DND-41 (cell line): Measurements from ENCODE around the gene INTS7.
"Not testable (repeated sequence)": the region's sequence is repeated elsewhere in the genome, so short reads cannot be mapped to it uniquely, and the experiment has no call there.

ENCODE experiments used
- ATAC-seq: fragments of 200-7000 bp; cut with Tn5 transposase; 3 replicates; pipeline ENCODE4 v1.9.1; 2021; ENCODE audit warnings: low read depth; ENCODE audit not compliant: insufficient read depth
- DNase-seq: peaks from one replicate; pipeline ENCODE4 v3.0.0-alpha.2; 2020
- H2AFZ ChIP-seq: 2 replicates; pipeline ENCODE4 v1.6.0; 2012; ENCODE audit warnings: low read depth, low read length
- H3K27ac ChIP-seq: 2 replicates; pipeline ENCODE4 v1.5.1; 2012; ENCODE audit warnings: low read length, inconsistent platforms
- H3K27me3 ChIP-seq: fragments of 200-600 bp; sonication (generic); 2 replicates; pipeline ENCODE4 v1.6.0; 2012; ENCODE audit warnings: low read length, mild to moderate bottlenecking, inconsistent platforms; ENCODE audit not compliant: insufficient read depth, poor library complexity
- H3K36me3 ChIP-seq: 2 replicates; pipeline ENCODE4 v1.5.1; 2012; ENCODE audit warnings: low read length, inconsistent platforms; ENCODE audit not compliant: insufficient read depth
- H3K4me1 ChIP-seq: 2 replicates; pipeline ENCODE4 v1.5.1; 2012; ENCODE audit warnings: mild to moderate bottlenecking, low read length; ENCODE audit not compliant: insufficient read depth
- H3K4me2 ChIP-seq: 2 replicates; pipeline ENCODE4 v1.6.0; 2012; ENCODE audit warnings: mild to moderate bottlenecking, moderate library complexity, low read length, inconsistent platforms; ENCODE audit not compliant: insufficient read depth
- H3K4me3 ChIP-seq, 2 experiments: fragments of 200-600 bp in 1 of 2; shearing (Covaris generic) in 1 of 2; 2 replicates each; pipeline ENCODE4 v1.5.1; 2012 to 2016; ENCODE audit warnings: inconsistent platforms in 2 of 2, low read length in 2 of 2, mild to moderate bottlenecking in 2 of 2, low read depth in 1 of 2, moderate library complexity in 1 of 2
- H3K79me2 ChIP-seq: 2 replicates; pipeline ENCODE4 v1.6.0; 2012; ENCODE audit warnings: low read length, inconsistent platforms; ENCODE audit not compliant: insufficient read depth
- H3K9ac ChIP-seq: 2 replicates; pipeline ENCODE4 v1.6.0; 2012; ENCODE audit warnings: low read depth, mild to moderate bottlenecking, inconsistent platforms, low read length, moderate library complexity
- H3K9me3 ChIP-seq: 2 replicates; pipeline ENCODE4 v1.5.1; 2012; ENCODE audit warnings: low read length, moderate library complexity, mild to moderate bottlenecking, inconsistent platforms; ENCODE audit not compliant: insufficient read depth, severe bottlenecking
- H4K20me1 ChIP-seq: 2 replicates; pipeline ENCODE4 v1.6.0; 2012; ENCODE audit warnings: low read length; ENCODE audit not compliant: insufficient read depth
- CTCF ChIP-seq: IDR thresholded peaks from 2 replicates; pipeline ENCODE4 v1.5.1; 2012; ENCODE audit warnings: borderline replicate concordance, low read length, moderate library complexity, mild to moderate bottlenecking; ENCODE audit not compliant: poor library complexity, severe bottlenecking; ENCODE audit errors: extremely low read depth
- EZH2 ChIP-seq: IDR thresholded peaks from 3 replicates; pipeline ENCODE4 v1.6.1; 2012; ENCODE audit warnings: borderline replicate concordance, low read depth, mild to moderate bottlenecking, moderate library complexity, low read length, inconsistent platforms; ENCODE audit not compliant: severe bottlenecking

The INTS7 gene

GRCh38 chr1:211959680-211960079 lies 75.7 kb downstream of the INTS7 start:
- no peak overlapping the region for H2AFZ ChIP-seq

DNA sequence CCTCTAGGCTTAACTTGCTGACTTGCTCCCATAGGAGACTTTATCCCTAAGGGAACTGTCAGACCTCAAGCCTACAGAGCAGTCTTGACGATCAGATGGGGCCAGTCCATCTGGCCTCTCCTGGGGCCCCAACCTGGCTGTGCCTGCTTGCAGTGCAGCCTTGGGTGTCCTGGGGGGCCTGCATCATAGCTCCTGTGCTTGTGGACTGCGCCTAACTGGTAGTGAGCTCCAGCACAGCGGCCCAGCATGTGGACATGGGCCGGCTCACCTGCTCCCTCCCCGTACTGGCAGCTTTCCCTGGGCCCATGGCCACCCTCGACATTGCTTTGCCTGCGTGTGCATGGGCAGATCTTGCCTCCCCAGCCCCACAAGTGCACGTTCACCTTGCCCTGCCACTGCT lies 76.1 kb downstream of the INTS7 start:
- H3K9me3 ChIP-seq: peaks cover 4% of the 10 kb centered on the region
- no peak for ATAC-seq
- no peak overlapping the region for H3K27ac ChIP-seq
- no peak overlapping the region for H2AFZ ChIP-seq
- no peak for DNase-seq
- no peaks in the 10 kb centered on the region for H3K4me1 ChIP-seq
- TF ChIP-seq EZH2 (no peak), CTCF (no peak)
- H3K9ac ChIP-seq: no peak overlapping the region
- H3K4me2 ChIP-seq: no peak overlapping the region
- H3K4me3 ChIP-seq: no peak overlapping the region
- H3K36me3 ChIP-seq: peaks cover 60% of the 10 kb centered on the region
- H4K20me1 ChIP-seq: no peaks in the 10 kb centered on the region
- H3K79me2 ChIP-seq: no peaks in the 10 kb centered on the region
- no peaks in the 10 kb centered on the region for H3K27me3 ChIP-seq

More at GRCh38 chr1:211959680-211960079, 75.7 kb downstream of the INTS7 start:
- Histone ChIP-seq H3K4me1 (no peaks in the 10 kb centered on the region), H3K27me3 (no peaks in the 10 kb centered on the region), H3K4me2 (no peak overlapping the region), H3K27ac (no peak overlapping the region), H3K9me3 (peaks cover 4% of the 10 kb centered on the region), H3K79me2 (no peaks in the 10 kb centered on the region), H3K36me3 (peaks cover 64% of the 10 kb centered on the region), H3K9ac (no peak overlapping the region), H3K4me3 (no peak overlapping the region), H4K20me1 (no peaks in the 10 kb centered on the region)
- ATAC-seq: no peak
- no peak for DNase-seq
- TF ChIP-seq EZH2 (no peak), CTCF (no peak)

DNA sequence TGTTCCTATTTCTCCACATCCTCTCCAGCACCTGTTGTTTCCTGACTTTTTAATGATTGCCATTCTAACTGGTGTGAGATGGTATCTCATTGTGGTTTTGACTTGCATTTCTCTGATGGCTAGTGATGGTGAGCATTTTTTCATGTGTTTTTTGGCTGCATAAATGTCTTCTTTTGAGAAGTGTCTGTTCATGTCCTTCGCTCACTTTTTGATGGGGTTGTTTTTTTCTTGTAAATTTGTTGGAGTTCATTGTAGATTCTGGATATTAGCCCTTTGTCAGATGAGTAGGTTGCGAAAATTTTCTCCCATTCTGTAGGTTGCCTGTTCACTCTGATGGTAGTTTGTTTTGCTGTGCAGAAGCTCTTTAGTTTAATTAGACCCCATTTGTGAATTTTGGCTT lies 81.3 kb downstream of the INTS7 start:
- H4K20me1 ChIP-seq, H3K9ac ChIP-seq, H3K79me2 ChIP-seq, ATAC-seq, H3K9me3 ChIP-seq, H3K27ac ChIP-seq, H3K4me3 ChIP-seq, H2AFZ ChIP-seq, H3K4me1 ChIP-seq, H3K4me2 ChIP-seq, H3K27me3 ChIP-seq, DNase-seq: not testable (repeated sequence)
- H3K36me3 ChIP-seq: peaks cover 59% of the 10 kb centered on the region

- H4K20me1 ChIP-seq, H3K79me2 ChIP-seq, H3K4me3 ChIP-seq, H3K27me3 ChIP-seq, H3K9me3 ChIP-seq, H3K27ac ChIP-seq, H2AFZ ChIP-seq, DNase-seq, H3K9ac ChIP-seq, H3K4me2 ChIP-seq, H3K4me1 ChIP-seq, ATAC-seq: not testable (repeated sequence)
- H3K36me3 ChIP-seq: peaks cover 59% of the 10 kb centered on the region; the same call in 1 of the 2 replicates
Observed at GRCh38 chr1:211953543-211953942, 81.8 kb downstream of the INTS7 start.
